Astrocyte (in vitro differentiated cells and primary cell): ENCODE measurements around the gene WNT3. TPM values are rescaled to one million over a fixed set of nuclear protein-coding genes. Genes with fewer than 3 reads are reported as not detected.

Source experiments
- DNase-seq: peaks from one replicate; pipeline ENCODE4 v3.0.0-alpha.2; 2010; ENCODE audit warnings: low read depth
- FAIRE-seq: peaks from 2 replicates; lab custom pipeline; 2011; peaks lifted over from hg19 to GRCh38; lab: Jason Lieb, UNC
- H2AFZ ChIP-seq: 2 replicates; pipeline ENCODE4 v1.6.0; 2012; ENCODE audit warnings: low read depth, low read length, inconsistent platforms
- H3K27ac ChIP-seq: 2 replicates; pipeline ENCODE4 v1.5.1; 2011; ENCODE audit warnings: low read depth, low read length, inconsistent platforms
- H3K27me3 ChIP-seq: 2 replicates; pipeline ENCODE4 v1.6.0; 2011; ENCODE audit warnings: low read length, inconsistent platforms; ENCODE audit not compliant: insufficient read depth
- H3K36me3 ChIP-seq: 2 replicates; pipeline ENCODE4 v1.5.1; 2011; ENCODE audit warnings: low read length, inconsistent platforms; ENCODE audit not compliant: insufficient read depth
- H3K4me1 ChIP-seq: 2 replicates; pipeline ENCODE4 v1.5.1; 2011; ENCODE audit warnings: low read length, inconsistent platforms; ENCODE audit not compliant: insufficient read depth
- H3K4me2 ChIP-seq: 2 replicates; pipeline ENCODE4 v1.6.0; 2012; ENCODE audit warnings: low read length, inconsistent platforms
- H3K4me3 ChIP-seq: 2 replicates; pipeline ENCODE4 v1.5.1; 2011; ENCODE audit warnings: low read depth, mild to moderate bottlenecking, low read length, inconsistent platforms; ENCODE audit not compliant: insufficient read depth
- H3K79me2 ChIP-seq: 2 replicates; pipeline ENCODE4 v1.6.0; 2012; ENCODE audit warnings: mild to moderate bottlenecking, low read length, inconsistent platforms; ENCODE audit not compliant: insufficient read depth
- H3K9ac ChIP-seq: 2 replicates; pipeline ENCODE4 v1.6.0; 2012; ENCODE audit warnings: mild to moderate bottlenecking, low read length, inconsistent platforms
- H3K9me3 ChIP-seq: 2 replicates; pipeline ENCODE4 v1.5.1; 2012; ENCODE audit warnings: low read depth, mild to moderate bottlenecking, low read length, inconsistent platforms; ENCODE audit not compliant: insufficient read depth
- H4K20me1 ChIP-seq: 2 replicates; pipeline ENCODE4 v1.6.0; 2012; ENCODE audit warnings: low read length, inconsistent platforms; ENCODE audit not compliant: insufficient read depth
- H3K27ac Mint-ChIP-seq: one replicate; pipeline ENCODE4 v1.8.0; 2021; ENCODE audit warnings: mild to moderate bottlenecking, mixed read lengths; ENCODE audit not compliant: unreplicated experiment
- H3K27me3 Mint-ChIP-seq: one replicate; pipeline ENCODE4 v1.8.0; 2021; ENCODE audit warnings: low read depth, mixed read lengths; ENCODE audit not compliant: unreplicated experiment
- H3K36me3 Mint-ChIP-seq: one replicate; pipeline ENCODE4 v1.8.0; 2021; ENCODE audit warnings: low read depth, mixed read lengths; ENCODE audit not compliant: unreplicated experiment
- H3K4me1 Mint-ChIP-seq: one replicate; pipeline ENCODE4 v1.8.0; 2021; ENCODE audit warnings: low read depth, mixed read lengths; ENCODE audit not compliant: unreplicated experiment
- H3K4me3 Mint-ChIP-seq: one replicate; pipeline ENCODE4 v1.8.0; 2021; ENCODE audit warnings: mild to moderate bottlenecking, moderate library complexity, mixed read lengths; ENCODE audit not compliant: unreplicated experiment
- H3K9me3 Mint-ChIP-seq: one replicate; pipeline ENCODE4 v1.8.0; 2021; ENCODE audit warnings: mild to moderate bottlenecking, mixed read lengths; ENCODE audit not compliant: unreplicated experiment
- EZH2 ChIP-seq: IDR thresholded peaks from 2 replicates; pipeline ENCODE4 v1.6.1; 2012; ENCODE audit warnings: mild to moderate bottlenecking, low read length, inconsistent platforms; ENCODE audit not compliant: insufficient read depth
- total RNA-seq: library from RNA; stranded (reverse); gene quantifications from 2 replicates; pipeline ENCODE4 v1.2.1, GENCODE V29; 2021
- TF ChIP-seq, protein P1 (sequence below): IDR thresholded peaks from 2 replicates; pipeline ENCODE4 v1.5.1; 2011; ENCODE audit warnings: low read depth, mild to moderate bottlenecking, inconsistent platforms, low read length, moderate library complexity; ENCODE audit not compliant: insufficient read depth

The WNT3 gene
- total RNA-seq, 1 donor from 2014 or later, result 2.4 TPM

DNA sequence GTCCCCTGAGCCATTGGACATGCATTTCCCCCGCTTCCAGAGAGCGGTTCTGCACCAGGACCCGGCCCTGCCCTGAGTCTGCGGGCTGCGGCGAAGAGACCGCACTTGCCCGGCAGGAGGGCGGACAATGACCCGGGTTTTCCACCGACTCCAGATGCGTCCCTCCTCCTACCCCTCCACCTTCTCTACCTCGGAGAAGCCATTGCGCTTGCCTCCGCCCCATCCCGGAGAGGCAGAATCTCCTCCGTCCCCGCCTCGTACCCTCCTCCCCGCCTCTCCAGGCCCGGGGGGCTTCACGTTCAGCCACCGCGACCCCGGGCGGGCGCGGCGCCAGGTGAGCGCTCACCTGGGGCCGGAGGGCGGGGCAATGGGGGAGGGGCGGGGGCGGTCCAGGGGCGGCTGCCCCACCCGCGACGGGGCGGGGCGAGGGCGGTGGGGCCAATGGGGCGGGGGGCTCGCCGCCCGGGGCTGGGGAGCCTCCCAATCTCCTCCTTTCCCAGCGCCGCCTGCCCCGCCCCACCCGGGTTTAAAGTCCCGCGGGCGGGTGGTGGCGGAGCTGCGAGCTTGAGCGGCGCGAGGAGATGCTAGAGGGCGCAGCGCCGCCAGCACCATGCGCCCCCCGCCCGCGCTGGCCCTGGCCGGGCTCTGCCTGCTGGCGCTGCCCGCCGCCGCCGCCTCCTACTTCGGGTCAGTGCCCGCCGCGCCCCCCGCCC lies 32.7 kb upstream of the WNT3 start, which contains the start of gene WNT9B:
WNT9B (plus strand) TSS at position 555 of the 713 bp plus-strand sequence; CDS start at position 611, 56 bp downstream.
- Mint-ChIP-seq H3K4me1 (peaks cover 15% of the 10 kb centered on the region), H3K36me3 (no peaks in the 10 kb centered on the region), H3K4me3 (peak within 1 kb of the TSS; percentile 81), H3K27ac (no peak within 1 kb of the TSS), H3K27me3 (peaks cover 55% of the 10 kb centered on the region), H3K9me3 (no peaks in the 10 kb centered on the region)
- H3K27ac ChIP-seq, result no peak within 1 kb of the TSS
- no peaks in the 10 kb centered on the region for H3K79me2 ChIP-seq
- no peaks in the 10 kb centered on the region for H3K36me3 ChIP-seq
- no peak for DNase-seq
- TF ChIP-seq EZH2, result no peak
- TF ChIP-seq, protein P1, sequence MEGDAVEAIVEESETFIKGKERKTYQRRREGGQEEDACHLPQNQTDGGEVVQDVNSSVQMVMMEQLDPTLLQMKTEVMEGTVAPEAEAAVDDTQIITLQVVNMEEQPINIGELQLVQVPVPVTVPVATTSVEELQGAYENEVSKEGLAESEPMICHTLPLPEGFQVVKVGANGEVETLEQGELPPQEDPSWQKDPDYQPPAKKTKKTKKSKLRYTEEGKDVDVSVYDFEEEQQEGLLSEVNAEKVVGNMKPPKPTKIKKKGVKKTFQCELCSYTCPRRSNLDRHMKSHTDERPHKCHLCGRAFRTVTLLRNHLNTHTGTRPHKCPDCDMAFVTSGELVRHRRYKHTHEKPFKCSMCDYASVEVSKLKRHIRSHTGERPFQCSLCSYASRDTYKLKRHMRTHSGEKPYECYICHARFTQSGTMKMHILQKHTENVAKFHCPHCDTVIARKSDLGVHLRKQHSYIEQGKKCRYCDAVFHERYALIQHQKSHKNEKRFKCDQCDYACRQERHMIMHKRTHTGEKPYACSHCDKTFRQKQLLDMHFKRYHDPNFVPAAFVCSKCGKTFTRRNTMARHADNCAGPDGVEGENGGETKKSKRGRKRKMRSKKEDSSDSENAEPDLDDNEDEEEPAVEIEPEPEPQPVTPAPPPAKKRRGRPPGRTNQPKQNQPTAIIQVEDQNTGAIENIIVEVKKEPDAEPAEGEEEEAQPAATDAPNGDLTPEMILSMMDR, result no peak
- peaks cover 11% of the 10 kb centered on the region for H3K4me1 ChIP-seq
- peak within 1 kb of the TSS; percentile 77 for H2AFZ ChIP-seq
- H3K9ac ChIP-seq, result peak within 1 kb of the TSS; percentile 10
- H3K9me3 ChIP-seq, result no peaks in the 10 kb centered on the region
- H3K4me2 ChIP-seq, result peak within 1 kb of the TSS; percentile 83
- H4K20me1 ChIP-seq, result no peaks in the 10 kb centered on the region
- no peak for FAIRE-seq
- peaks cover 59% of the 10 kb centered on the region for H3K27me3 ChIP-seq
- H3K4me3 ChIP-seq, result peak within 1 kb of the TSS; percentile 5

DNA sequence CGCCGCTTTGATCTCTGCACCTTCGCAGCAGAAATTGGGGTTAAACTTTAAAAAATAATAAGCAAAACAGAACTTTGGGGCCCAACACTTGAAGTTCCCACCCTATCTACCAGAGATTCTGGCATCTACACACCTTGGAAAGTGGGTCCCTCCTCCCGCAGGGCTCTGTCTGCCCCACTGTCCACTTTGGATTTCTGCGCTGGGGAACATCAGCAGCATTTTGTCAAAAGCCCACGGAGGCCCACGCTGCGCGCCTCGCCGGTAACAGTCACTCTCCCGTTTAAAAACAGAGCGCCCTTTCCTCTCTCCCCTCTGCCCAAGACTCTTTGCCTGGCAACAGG lies 32.2 kb upstream of the WNT3 start:
- Histone ChIP-seq H3K27me3 (peaks cover 58% of the 10 kb centered on the region), H3K79me2 (no peaks in the 10 kb centered on the region), H3K9ac (no peak overlapping the region), H3K36me3 (no peaks in the 10 kb centered on the region), H3K4me1 (peaks cover 11% of the 10 kb centered on the region), H3K4me2 (peak overlapping the region; percentile 55), H3K4me3 (no peak overlapping the region), H4K20me1 (no peaks in the 10 kb centered on the region), H2AFZ (no peak overlapping the region), H3K27ac (no peak overlapping the region), H3K9me3 (no peaks in the 10 kb centered on the region)
- Mint-ChIP-seq H3K4me3 (peak overlapping the region; percentile 77), H3K27ac (no peak overlapping the region), H3K4me1 (peaks cover 15% of the 10 kb centered on the region), H3K9me3 (no peaks in the 10 kb centered on the region), H3K36me3 (no peaks in the 10 kb centered on the region), H3K27me3 (peaks cover 55% of the 10 kb centered on the region)
- DNase-seq, result no peak
- no peak for TF ChIP-seq EZH2
- TF ChIP-seq, protein P1, result no peak
- FAIRE-seq, result no peak

DNA sequence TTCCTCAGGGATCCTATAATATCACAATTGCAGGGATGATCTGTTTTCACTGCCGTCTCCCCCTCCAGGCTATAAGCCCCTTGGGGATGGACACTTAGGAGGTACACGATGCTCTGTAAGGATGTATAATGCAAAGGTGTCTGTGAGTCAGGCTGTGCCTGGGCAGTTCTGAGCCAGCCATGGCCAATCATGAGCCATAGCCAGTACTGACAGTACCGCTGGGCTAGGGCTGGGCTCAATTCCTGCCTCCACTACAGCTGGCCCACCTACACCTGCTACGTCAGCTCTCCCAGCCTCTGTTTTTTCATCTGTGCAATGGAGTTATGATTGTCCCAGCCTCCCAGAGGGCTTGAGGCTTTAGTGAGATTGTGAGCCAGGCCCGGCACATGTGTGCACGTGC lies 30.0 kb upstream of the WNT3 start:
- H3K4me2 ChIP-seq, result no peak overlapping the region
- TF ChIP-seq, protein P1, result no peak
- no peak for TF ChIP-seq EZH2
- no peak overlapping the region for H3K4me3 ChIP-seq
- Mint-ChIP-seq H3K36me3 (no peaks in the 10 kb centered on the region), H3K4me3 (no peak overlapping the region), H3K9me3 (no peaks in the 10 kb centered on the region), H3K4me1 (peaks cover under 1% of the 10 kb centered on the region), H3K27ac (no peak overlapping the region), H3K27me3 (peaks cover 63% of the 10 kb centered on the region)
- peaks cover 11% of the 10 kb centered on the region for H3K4me1 ChIP-seq
- FAIRE-seq (no peak), DNase-seq (no peak)
- no peaks in the 10 kb centered on the region for H4K20me1 ChIP-seq
- H3K9me3 ChIP-seq, result no peaks in the 10 kb centered on the region
- H3K36me3 ChIP-seq, result no peaks in the 10 kb centered on the region
- H3K79me2 ChIP-seq, result no peaks in the 10 kb centered on the region
- H2AFZ ChIP-seq, result no peak overlapping the region
- no peak overlapping the region for H3K9ac ChIP-seq
- peaks cover 59% of the 10 kb centered on the region for H3K27me3 ChIP-seq
- H3K27ac ChIP-seq, result no peak overlapping the region
